NCI-H2029 (cell line): ENCODE measurements around the gene KCNC4.

Experiments used
- DNase-seq: peaks from one replicate; lab custom pipeline; 2025; lab: John Stamatoyannopoulos, UW

KCNC4 gene

DNA sequence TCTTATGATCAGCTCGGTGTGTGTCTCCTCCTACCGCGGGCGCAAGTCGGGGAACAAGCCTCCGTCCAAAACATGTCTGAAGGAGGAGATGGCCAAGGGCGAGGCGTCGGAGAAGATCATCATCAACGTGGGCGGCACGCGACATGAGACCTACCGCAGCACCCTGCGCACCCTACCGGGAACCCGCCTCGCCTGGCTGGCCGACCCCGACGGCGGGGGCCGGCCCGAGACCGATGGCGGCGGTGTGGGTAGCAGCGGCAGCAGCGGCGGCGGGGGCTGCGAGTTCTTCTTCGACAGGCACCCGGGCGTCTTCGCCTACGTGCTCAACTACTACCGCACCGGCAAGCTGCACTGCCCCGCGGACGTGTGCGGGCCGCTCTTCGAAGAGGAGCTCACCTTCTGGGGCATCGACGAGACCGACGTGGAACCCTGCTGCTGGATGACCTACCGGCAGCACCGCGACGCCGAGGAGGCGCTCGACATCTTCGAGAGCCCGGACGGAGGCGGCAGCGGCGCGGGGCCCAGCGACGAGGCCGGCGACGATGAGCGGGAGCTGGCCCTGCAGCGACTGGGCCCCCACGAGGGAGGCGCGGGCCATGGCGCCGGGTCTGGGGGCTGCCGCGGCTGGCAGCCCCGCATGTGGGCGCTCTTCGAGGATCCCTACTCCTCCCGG is 1.5 kb downstream of the KCNC4 start:
- no peak for DNase-seq

DNA sequence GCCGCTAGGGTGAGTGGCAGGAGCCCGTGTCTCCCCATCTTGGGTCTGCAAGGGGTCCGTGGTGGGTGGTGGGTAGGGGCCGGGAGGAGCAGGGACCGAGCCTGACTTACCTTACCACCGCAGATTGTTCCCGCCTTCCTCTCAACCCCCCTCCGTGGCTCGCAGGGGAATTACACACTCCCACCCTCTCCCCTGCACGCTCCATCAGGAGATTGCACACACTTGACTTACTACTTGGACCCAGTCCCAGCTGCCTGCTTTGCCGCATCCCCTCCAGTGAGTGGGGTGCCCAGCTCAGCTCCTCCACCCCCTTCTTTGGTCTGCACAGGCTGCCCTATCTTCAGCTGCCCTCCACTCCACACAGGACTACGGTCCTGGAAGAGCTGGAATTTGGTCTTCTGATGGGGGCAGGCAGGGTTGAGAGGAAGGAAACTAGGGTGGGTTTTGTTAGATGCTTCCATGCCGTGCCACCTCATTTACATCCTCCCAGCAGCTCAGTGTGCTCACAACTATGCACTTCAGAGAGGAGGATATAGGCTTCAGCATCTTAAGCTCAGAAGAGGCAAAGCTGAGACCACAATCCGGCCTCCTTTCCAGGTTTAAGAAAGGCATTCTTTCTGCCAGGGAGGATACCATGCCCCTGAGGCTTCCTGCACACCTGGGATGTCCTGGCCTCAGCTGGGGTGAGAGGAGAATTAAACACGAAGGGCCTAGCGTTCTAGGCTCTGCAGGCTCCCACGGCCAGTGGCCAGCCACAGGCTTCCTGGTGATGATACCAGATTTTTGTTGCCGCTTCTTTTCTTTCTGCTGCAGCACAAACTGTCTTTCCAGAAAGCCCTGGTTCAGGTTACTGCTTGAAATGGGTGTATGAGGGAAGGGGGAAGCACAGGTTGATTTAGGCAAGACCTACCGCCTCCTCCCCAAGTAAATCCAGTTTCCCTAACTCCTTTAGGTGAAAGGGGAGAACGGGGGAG is 2.3 kb downstream of the KCNC4 start:
- no peak for DNase-seq

DNA sequence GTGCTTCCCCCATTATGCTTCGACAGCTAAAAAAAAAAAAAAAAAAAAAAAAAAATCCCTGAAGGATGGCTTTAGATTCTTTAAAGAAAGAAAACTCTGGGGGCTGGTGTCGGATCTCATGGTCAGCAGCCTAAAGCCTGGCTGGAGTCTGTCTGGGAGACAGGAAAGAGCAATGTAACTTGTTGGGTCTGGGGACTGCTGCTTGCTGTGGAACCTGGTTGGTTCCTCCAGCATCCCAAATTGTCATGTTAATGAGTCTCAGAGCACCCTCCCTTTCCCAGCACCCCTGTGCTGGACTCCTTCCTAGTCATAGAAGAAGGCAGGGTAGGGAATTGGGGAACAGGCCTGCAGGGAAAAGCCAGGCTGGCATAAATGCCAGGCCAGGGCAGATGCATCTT is 3.0 kb downstream of the KCNC4 start:
- DNase-seq, result no peak

DNA sequence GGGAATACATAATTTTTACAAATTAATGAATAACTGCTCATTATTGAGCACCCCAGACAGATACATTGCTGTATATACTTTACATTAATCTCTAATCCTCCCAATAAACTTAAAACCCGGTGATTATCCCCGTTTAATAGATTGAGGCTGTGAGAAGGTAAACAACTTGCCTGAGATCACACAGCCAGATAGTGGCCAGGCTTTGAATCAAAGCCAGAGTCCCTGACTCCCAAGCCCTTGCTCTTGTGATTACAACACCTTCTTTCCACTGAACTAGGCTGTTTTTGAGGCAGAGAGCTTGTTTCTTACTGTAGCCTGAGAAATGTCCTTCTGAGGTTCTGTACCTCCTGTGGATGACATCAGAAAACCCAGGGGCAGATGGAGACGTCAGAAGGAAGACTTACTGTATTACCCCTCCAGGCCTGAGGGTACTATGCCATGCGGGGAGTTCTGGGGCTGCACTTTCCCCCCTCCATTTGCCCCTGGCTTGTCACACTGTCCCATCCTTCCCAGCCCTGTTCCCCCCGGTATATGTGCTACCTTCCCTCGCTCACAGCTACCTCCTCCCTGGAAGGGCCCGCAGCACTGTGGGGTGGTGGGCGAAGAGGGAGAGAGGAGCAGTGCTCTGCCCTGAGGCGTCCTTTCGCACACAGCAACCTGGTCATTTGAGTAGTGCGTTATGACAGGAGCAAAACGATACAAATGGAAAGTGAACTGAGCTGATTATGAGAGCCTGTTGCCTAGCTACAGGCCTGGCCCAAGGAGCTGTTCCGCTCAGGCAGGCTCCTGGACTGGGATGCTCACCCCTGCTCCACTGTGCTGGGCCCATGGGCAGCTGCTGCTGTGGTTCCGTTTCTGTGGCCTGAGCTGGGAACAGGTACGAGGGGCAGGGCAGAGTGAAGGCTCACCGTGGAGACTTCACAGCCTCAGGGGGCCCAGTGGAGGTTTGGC is 4.6 kb downstream of the KCNC4 start:
- DNase-seq, result no peak

DNA sequence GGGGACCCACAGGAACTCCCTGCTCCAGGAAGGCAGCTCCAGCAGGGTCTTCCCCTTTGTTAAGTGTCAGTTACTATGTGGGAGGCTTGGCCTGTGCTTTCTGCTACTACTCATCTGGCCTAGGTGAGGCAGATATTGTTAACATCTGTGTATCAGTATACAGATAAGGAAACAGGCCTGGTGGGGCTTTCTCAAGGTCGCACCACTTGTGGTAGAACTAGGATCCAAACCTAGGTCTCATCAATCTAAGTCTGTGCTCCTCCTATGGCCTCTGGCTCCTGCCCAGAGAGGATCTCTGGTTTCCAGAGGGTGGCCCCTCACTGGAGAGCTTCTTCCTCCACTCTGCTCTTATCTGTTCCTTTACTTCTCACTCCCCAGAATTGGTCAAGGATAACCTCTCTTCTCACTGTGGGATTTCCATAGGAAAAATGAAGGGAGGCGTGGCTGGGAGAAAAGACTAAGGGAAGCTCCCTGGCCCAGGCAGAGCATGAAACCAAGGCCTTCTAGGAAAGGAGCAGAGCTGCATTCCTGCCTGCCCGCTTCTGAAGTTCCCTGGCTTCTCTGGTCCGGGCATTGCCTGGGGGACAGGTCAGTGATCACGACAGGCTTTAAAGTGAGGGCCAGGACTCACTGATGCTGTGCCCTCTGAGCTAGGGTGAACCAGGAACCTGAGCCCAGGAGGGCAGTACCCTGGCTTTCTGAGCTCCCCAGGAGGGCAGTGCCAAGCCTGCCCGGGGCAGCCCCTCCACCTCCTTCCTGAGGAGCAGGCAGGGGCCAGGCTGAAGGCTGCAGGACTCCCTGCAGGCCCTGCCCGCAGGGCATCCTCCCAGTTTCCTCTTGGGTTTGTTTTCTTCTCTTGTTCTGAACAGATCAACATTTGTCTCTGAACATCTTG is 5.8 kb downstream of the KCNC4 start:
- no peak for DNase-seq

DNA sequence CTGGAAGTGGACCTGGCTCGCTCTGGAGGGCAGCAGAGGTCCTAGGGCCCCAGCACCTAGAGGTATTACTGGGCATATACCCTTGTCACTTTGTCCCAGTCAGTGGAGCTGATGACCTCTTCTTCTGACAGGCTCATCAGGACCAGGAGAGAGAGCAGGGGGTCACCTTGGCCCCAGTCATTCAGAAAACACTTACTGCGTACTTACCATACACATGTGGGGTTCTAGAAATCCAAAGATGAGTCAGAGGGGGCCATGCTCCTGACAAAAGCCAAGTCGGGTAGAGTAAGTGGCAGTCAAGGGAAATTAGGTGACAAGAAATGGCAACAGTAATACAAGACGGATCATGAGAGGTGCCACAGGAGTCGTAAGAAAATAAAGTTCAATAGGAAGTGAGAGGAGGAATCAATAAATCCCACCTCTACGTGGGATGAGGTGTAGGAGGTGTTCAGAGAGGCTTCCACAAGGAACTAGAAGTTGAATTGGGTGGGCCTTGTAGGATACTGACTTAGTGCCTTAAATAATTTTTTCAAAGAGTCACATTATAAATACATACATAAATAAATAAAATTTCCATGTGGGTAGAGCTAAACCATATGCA is 6.8 kb downstream of the KCNC4 start:
- no peak for DNase-seq

DNA sequence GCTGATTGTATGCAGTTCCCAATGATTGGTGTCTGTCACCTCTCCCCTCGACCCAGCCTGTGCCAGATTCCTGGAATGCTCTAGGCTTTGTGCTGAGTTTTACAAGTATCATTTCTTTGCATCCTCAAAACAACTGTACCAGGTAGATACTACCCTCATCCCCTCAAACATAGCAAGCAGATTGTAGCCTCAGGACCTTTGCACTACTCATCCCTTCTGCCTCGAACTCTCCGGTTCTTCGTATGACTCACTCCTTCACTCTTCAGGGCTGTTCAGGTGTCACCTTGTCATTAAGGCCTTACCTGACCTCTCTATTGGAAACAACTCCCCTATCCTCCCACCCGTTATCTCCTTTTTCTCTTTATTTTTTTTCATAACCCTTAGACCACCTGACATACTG is 8.0 kb downstream of the KCNC4 start:
- no peak for DNase-seq

DNA sequence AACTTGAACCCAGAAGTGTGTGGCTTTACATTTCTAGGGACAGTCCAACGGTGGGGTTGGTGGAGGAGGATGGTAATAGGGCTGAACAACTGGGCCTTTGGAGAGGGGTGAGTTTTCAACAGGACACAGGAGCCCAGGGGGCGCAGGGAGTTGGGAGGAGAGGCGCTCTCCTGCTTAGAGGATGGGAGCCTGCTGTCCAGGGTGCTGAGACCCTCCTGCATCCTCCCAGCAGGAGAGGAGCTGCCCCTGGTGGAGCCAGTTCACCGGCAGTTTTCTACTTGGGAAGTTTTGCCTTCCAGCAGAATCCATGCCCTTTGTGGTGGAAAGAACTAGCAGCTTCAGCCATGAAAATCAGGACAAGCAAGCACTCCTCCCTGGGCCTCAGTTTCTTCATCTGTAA is 8.6 kb downstream of the KCNC4 start:
- no peak for DNase-seq

DNA sequence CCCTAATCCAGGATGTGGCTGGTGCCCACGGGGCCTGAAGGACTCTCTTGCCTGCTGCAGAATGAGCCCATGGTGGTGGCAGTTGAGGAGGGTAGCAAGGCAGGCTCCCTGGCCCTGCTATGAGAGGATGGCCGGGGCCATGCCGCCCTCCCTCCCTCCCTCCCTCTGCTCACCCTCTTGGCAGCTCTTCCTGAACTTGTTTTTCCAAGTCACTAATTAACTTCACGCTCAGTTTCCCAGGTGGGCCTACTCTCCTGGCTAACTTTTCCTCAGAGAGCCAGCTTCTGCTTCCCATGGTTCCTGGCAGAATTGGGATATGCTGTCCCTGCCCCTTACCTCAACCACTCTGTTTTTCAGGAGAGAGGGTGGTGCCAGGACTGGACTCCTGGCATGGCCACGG is 10.2 kb downstream of the KCNC4 start:
- DNase-seq, result no peak

DNA sequence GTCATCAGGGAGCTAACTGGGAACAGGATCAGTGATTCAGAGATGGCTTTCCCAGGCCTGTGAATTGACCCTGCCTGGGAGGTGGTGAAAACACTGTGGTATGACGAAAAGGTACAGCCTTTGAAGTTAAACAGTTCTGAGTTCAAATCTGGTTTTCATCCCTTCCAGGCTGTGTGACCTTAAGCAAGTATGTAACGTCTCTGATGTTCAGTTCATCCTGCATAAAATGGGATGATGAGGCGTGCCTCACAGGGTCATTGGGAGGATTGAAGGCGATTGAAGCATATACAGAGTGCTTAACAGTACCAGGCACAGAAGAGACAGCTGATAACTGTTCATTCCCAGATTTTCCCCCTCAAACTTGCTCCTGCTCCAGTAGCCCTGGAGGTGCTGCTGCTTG is 11.0 kb downstream of the KCNC4 start:
- no peak for DNase-seq

DNA sequence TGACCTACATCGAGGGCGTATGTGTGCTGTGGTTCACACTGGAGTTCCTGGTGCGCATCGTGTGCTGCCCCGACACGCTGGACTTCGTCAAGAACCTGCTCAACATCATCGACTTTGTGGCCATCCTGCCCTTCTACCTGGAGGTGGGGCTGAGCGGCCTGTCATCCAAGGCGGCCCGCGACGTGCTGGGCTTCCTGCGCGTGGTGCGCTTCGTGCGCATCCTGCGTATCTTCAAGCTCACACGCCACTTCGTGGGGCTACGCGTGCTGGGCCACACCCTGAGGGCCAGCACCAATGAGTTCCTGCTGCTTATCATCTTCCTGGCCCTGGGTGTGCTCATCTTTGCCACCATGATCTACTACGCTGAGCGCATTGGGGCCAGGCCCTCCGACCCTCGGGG is 13.0 kb downstream of the KCNC4 start:
- no peak for DNase-seq

DNA sequence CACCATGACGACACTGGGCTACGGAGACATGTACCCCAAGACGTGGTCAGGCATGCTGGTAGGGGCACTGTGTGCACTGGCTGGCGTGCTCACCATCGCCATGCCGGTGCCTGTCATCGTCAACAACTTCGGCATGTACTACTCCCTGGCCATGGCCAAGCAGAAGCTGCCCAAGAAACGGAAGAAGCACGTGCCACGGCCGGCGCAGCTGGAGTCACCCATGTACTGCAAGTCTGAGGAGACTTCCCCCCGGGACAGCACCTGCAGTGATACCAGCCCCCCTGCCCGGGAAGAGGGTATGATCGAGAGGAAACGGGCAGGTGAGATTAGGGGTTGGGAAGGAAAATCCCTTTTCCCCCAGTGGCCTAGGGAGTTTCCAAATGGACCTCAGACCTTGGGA is 13.5 kb downstream of the KCNC4 start:
- no peak for DNase-seq

DNA sequence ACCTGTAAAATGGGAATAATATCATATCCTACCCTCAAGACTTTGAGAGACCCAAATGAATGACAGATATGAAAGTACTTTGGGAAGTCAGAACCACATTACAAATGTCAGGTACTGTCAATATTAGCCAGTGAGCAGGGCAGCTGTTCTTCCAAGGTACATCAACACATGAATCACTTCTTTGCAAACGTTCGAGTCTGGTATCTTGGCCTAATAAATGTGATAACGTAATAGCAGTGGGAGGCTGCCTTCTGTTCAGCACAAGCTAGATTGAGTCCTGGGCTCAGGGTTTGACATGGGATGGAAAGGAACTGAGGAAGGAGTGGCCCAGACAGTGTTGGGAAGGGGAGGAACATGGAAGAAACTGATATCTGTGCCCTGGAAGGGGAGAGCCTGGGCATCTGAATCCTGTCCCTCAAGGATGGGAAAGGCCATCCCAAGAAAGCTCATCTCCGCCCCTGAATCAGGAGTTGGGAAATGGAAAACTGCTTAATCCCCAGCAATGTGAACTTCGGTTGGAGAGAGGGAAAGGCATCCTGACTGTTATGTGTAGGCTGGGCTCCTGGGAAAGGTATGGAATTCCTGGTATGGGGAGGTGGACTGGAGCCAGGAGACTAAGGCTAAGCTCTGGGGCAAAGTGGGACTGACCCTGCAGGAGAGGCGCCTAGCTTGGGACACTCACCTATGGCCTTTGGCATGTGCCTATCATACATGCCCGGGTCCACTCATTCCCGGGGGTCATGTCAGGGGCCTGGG is 14.3 kb downstream of the KCNC4 start:
- DNase-seq, result no peak

DNA sequence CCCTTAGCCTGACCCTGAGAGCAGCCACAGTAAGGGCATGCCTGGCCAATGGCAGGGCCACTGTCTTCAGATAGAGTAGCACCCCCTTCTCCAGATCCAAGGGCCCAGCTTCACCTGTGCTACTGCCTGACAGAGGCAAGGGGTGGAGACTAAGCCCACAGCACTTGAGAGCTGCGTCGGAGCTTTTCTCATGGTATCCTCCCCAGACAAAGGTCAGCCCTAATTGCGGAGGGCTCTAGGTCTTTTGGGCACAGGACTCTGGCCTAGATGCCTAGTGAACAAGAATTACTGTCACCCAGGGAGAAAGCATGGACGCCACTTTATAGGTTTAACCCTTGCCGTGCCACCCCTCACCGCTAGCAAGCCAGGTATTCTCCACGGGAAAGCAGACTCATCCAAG is 15.1 kb downstream of the KCNC4 start:
- no peak for DNase-seq

DNA sequence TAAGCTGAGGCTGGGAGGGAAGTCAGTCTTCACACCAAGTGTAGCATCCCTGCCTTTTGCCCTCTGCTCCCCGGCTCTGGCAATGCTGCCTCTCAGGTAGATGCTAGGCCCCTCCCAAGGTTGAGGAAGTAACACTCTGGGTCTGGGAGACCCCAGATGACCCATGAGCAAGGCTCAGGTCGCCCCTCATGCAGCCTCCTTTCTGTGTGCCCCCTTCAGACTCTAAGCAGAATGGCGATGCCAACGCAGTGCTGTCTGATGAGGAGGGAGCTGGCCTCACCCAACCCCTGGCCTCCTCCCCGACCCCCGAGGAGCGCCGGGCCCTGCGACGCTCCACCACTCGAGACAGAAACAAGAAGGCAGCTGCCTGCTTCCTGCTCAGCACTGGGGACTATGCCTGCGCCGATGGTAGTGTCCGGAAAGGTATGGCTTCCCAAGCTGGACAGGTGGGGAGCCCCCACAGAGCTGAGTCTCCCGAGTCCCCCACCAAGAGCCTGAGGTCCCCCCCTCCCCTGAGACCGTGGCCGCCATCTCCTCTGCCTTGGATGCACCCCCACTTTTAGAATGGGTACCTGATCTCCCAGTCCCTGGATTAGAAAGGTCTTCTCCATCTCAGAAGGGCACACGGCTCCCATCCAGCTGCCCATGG is 15.8 kb downstream of the KCNC4 start:
- no peak for DNase-seq

DNA sequence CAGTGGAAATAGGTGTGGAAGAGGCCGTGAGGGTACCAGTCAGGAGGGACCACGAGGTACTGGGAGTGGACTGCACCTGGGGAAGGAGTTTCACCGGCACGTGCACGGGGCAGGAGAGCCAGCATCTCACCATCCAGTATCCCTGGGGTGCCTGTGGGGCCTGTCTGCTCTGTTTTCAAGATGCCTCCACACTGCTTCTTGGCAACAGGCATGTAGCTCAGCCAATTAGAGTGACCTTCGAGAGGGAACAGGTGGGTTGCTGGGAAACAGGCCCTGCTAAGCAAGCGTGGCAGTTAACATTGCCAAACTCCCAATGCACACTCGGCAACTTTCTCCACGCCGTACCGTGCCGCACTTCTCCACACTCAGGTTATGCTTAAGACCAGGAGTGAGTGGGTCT is 17.7 kb downstream of the KCNC4 start:
- no peak for DNase-seq

DNA sequence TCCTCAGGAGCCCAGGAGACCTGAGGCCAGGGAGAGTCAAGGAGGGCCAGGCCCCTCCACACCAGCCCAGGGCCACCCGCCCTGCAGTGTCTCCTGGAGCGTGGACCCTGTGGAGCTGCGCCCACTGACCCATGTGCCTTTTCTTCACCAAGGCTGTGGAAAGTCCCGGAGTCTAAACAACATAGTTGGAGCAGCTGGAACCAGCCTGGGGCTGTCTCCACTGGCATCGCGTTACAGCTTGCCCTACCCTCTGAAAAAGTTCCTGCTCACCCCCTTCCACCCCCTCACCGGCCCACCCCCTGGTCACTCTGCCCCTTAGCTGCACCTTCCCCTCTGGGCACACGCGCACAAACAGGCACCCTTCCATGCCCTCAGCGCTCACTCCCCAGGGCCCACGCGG is 18.3 kb downstream of the KCNC4 start:
- DNase-seq, result no peak

DNA sequence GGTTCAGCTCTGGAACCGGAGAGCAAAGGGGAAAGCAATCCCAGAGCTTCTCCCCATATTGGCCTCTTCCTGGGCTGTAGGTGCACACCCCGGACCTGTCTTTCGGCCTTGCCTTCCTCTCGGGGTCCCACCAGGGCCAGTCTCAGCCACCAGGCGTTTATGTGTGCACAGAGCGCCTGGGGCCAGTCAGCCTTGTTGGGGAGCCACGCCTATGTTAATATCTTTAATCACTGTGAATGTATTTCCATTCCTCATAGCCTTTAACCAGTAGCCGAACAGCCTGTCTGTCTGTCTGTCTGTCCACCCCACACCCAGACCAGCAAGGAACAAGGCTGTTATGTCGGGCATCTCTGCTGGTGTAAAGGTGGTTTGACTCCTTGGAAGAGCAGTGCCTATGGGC is 18.8 kb downstream of the KCNC4 start:
- no peak for DNase-seq

DNA sequence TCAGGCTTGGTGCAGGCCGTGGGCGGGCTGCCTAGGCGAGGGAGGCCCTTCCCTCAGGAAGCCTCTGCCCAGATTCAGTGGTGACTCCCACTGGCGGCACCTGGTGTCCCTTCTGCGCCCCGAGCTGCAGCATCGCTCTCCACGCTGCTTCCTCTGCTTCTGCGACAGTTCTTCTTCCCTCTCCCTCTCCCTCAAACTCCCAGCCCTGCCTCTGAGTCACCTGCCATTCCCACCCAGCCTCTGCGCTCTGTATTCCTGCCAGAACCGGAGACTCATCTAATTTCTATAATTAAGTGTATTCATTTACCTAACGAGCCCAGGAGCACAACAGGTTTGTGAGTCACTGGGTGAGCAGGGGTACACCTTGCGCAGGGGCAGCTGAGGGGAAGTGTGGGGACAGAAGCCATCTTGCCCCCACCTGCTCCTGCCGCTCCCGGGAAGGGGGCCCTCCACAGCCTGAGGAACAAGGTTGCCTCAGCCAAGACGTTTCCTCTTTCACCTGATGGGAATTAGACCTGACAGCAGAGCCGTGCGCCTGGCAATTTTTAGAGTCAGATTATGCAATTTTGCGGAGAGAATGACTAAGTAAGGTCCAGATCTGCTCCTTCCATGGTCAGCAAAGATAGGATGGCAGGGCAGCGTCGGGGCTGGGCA is 19.4 kb downstream of the KCNC4 start:
- no peak for DNase-seq
